Uterus (tissue), 4 donors: Measurements from ENCODE around the gene NBEA. TPM values are rescaled to one million over a fixed set of nuclear protein-coding genes. Genes with fewer than 3 reads are reported as not detected.

Source experiments
- DNase-seq, 2 donors: peaks; one replicate each; pipeline ENCODE4 v3.0.0-alpha.2; 2019 to 2020
- H3K27ac ChIP-seq, 2 donors: fragments of 200-600 bp; sonication (generic); 1 replicate in 1 of 2; 2 replicates in 1 of 2; pipeline ENCODE4 v1.5.1; 2016 to 2018
- H3K27me3 ChIP-seq, 2 donors: fragments of 200-600 bp; sonication (generic); one replicate each; pipeline ENCODE4 v1.5.1; 2018 to 2019; ENCODE audit warnings: control low read depth in 1 of 2
- H3K36me3 ChIP-seq, 2 donors: fragments of 200-600 bp; sonication (generic); one replicate each; pipeline ENCODE4 v1.5.1; 2019; ENCODE audit warnings: control low read depth in 1 of 2
- H3K4me1 ChIP-seq, 2 donors: fragments of 200-600 bp; sonication (generic); one replicate each; pipeline ENCODE4 v1.5.1; 2018 to 2019; ENCODE audit warnings: control low read depth in 1 of 2
- H3K4me3 ChIP-seq, 2 donors: fragments of 200-600 bp; sonication (generic); 1 replicate in 1 of 2; 2 replicates in 1 of 2; pipeline ENCODE4 v1.5.1; 2018 to 2019; ENCODE audit warnings: mild to moderate bottlenecking in 1 of 2
- H3K9me3 ChIP-seq, 2 donors: fragments of 200-600 bp; sonication (generic); one replicate each; pipeline ENCODE4 v1.5.1; 2019; ENCODE audit warnings: control low read depth in 1 of 2
- CTCF ChIP-seq, 4 experiments: fragments of 200-600 bp in 2 of 4; fragments of 450-650 bp in 2 of 4; sonication (generic) in 2 of 4; IDR thresholded peaks; one replicate each; pipeline ENCODE4 v1.5.1; 2016 to 2019; ENCODE audit warnings: antibody characterized with exemption in 4 of 4, mild to moderate bottlenecking in 2 of 4, moderate library complexity in 1 of 4
- POLR2A ChIP-seq, 2 donors: fragments of 450-650 bp; IDR thresholded peaks; one replicate each; pipeline ENCODE4 v1.6.1; 2016; ENCODE audit warnings: antibody characterized with exemption in 2 of 2, mild to moderate bottlenecking in 1 of 2, moderate library complexity in 1 of 2
- intact Hi-C: fragments of 100-400 bp; cut with DNase I; formaldehyde crosslinking; loops from one replicate; pipeline ENCODE4 v1.15.1; 2023; ENCODE audit warnings: low total_unique reads
- total RNA-seq, 4 donors: library from RNA; depleted of rRNA in 3 of 4; stranded (reverse); fragments of >200 nt in 3 of 4; gene quantifications; one replicate each; pipeline versions ENCODE4 v1.1.0 to v1.2.4, GENCODE V29; 2014 to 2023
- donor health status: DM: yes; HTN: yes; CAD: no.

NBEA gene
- total RNA-seq, 4 donors from 2014 or later = 15.6 to 58.1 (median 37.3) TPM

DNA sequence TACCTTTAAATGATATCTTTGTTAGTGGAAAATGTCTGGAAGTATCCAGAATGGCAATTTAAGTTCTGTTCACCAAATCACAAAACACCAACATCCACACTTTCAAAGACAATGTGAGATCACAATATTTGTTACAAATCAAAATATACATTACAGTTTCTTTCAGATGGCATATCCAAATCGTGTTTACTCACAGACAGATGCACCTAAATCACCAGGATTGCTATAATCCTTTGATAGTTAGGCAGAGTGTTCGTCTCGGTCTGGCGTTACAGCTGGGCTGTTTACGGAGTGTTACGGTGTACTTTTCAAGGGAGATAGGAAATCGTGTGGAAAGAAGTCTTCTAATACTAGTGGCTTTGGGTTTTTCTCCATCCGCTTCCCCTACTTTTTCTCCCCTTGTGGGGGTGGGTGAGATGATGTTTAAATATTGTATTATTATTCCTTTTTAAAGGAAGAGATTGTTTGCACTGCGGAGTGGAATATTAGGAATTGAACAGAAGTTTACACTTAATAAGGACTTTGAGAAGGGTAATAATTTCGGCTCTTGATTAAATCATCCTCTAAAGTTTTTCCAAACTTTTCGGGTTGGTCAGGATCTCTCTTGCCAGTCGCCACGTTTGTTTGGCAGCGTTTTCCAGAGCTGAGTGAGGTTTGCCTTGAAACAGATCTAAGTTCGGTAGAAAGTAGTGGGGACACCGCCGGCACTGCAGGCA, 532.6 kb downstream of the NBEA start:
- no peak for TF ChIP-seq POLR2A (IDR thresholded peaks at IDR 0.05)
- TF ChIP-seq CTCF (IDR thresholded peaks at IDR 0.05) = no peak
- Histone ChIP-seq H3K36me3 (no peaks in the 10 kb centered on the region), H3K27me3 (no peaks in the 10 kb centered on the region), H3K4me1 (no peaks in the 10 kb centered on the region), H3K9me3 (no peaks in the 10 kb centered on the region), H3K27ac (no peak overlapping the region), H3K4me3 (peak overlapping the region in 1 of 2 donors; percentile 23)
- intact Hi-C loops = no loop called here
- no peak for DNase-seq

- intact Hi-C loops = no loop called here
- H3K27ac ChIP-seq = no peak overlapping the region
- no peaks in the 10 kb centered on the region for H3K36me3 ChIP-seq
- DNase-seq = no peak
- no peaks in the 10 kb centered on the region for H3K9me3 ChIP-seq
- TF ChIP-seq POLR2A (IDR thresholded peaks at IDR 0.05) (no peak), CTCF (IDR thresholded peaks at IDR 0.05) (no peak)
- peak overlapping the region in 1 of 2 donors; percentile 23 for H3K4me3 ChIP-seq
- no peaks in the 10 kb centered on the region for H3K27me3 ChIP-seq
- no peaks in the 10 kb centered on the region for H3K4me1 ChIP-seq
Observed at GRCh38 chr13:35475212-35475959, 533.3 kb downstream of the NBEA start.

DNA sequence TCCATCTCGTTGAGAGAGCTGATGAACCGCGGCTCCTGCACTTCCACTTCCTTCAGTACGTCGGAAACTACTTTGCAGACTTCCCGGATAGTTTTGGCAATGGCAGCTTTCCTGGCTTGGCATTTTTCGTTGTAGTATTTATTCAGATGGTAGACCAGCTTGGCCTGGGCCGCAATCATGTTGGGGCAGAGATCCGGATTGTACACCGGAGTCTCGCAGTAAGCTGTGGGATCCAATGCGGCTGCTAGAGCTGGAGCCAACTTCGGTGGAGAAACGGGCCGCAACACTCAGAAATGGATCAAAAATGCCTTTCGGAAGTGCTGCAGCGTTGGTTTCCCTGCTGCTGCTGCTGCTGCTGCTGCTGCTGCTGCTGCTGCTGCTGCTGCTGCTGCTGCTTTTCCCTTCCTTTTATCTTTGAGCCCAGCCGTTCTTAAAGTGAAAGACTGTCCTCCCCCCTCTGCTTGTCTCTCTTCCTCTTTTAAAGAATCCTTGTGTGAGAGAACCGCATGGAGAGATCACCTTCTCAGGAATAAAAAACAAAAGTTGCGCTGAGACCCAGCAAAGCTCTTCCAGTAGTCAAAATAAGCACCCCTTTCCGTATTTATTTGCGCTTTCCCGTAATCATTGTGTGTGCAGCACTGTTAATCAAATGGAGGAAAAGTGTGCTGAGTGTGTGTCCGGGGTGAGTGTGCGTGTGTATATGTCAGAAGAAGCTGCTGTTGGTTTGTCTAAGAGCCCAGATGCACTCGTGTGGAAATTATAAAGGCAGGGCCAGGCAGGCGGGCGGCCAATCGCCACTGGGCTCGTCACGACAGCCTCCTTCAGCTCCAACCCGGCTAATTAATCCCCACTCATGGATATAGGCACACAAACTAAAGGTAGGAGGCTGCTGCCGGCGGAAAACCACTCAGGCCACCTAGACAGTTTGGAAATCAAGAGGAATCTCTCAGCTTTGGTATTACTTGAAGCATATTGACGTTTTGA, 534.2 kb downstream of the NBEA start, which contains the start of gene MAB21L1:
Gene MAB21L1, minus strand, starts transcription at position 730 of the 984 bp plus-strand sequence. Its CDS starts 551 bp downstream, at position 179.
- H3K27ac ChIP-seq = no peak within 1 kb of the TSS
- intact Hi-C loops = no loop called here
- DNase-seq = no peak
- H3K4me3 ChIP-seq = peak within 1 kb of the TSS in 1 of 2 donors; percentile 23
- no peaks in the 10 kb centered on the region for H3K4me1 ChIP-seq
- H3K27me3 ChIP-seq = no peaks in the 10 kb centered on the region
- no peaks in the 10 kb centered on the region for H3K9me3 ChIP-seq
- TF ChIP-seq POLR2A (IDR thresholded peaks at IDR 0.05) (no peak), CTCF (IDR thresholded peaks at IDR 0.05) (no peak)
- H3K36me3 ChIP-seq = no peaks in the 10 kb centered on the region

DNA sequence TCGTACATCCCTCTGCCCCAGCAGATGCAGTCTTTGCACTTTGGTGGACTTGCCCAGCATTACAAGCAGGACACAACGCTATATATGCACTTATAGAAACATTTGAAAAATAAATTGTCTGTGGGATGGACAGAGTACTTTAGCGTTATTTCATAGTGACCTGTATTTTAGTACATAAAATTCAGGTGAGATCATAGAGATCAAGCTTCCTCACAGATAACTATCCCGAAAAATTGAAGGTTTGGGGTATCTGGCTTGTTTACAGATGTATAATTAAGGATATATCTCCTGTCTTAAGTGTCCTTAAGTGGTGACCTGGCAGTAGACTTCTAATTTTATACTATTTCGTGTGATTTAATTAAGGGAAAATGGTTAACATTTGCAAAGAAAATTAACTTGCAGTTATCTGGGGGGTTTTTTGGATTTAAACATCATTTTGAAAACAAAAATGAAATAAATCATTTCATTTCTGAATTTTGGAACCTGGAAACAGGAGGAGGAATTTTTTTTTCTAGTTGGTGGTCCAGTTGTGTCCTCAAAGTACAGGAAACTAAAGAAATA, 535.4 kb downstream of the NBEA start:
- H3K36me3 ChIP-seq = no peaks in the 10 kb centered on the region
- H3K27ac ChIP-seq = no peak overlapping the region
- no peak for DNase-seq
- intact Hi-C loops = no loop called here
- no peak for TF ChIP-seq POLR2A (IDR thresholded peaks at IDR 0.05)
- no peak for TF ChIP-seq CTCF (IDR thresholded peaks at IDR 0.05)
- no peaks in the 10 kb centered on the region for H3K4me1 ChIP-seq
- H3K9me3 ChIP-seq = no peaks in the 10 kb centered on the region
- H3K4me3 ChIP-seq = no peak overlapping the region
- no peaks in the 10 kb centered on the region for H3K27me3 ChIP-seq
